Activated naive CD4-positive, alpha-beta T cell (primary cell): ENCODE results near the gene GET4.
A peak's percentile ranks its signal among the peaks of the same experiment; 100 is the strongest.
"Not testable (repeated sequence)": the region's sequence is repeated elsewhere in the genome, so short reads cannot be mapped to it uniquely, and the experiment has no call there.

Experiments
- DNase-seq, 4 experiments: peaks; one replicate each; lab custom pipeline; 2025; lab: John Stamatoyannopoulos, UW

Gene GET4

DNA sequence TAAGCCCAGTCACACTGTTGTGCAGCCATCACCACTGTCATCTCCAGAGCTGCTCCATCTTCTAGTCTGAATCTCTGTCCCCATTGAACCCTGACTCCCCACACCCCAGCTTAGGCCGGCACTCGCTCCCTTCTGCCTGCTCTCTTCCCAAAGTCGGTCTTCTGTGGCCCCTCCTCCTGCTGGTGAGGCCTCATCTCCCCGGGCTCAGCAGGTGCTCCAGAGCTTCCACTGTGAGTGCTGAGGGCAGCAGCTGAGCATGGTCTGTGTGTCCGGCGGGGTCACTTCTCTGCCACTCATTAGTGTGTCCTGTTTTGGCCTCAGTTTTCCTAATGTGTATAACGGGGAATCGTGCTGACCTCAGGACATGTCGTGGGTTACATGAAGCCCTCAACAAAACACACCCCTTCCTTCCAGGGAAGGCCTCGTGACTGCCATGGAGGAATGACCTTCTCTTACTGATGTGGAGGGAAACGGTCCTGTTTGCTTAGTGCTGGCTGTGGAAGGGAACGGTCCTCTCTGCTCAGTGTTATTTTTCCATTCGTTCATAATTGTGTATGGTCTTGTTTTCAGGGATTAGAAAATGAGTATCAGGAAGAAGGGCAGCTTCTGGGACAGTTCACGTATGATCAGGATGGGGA, 4.3 kb upstream of the GET4 start:
- DNase-seq: no peak

DNA sequence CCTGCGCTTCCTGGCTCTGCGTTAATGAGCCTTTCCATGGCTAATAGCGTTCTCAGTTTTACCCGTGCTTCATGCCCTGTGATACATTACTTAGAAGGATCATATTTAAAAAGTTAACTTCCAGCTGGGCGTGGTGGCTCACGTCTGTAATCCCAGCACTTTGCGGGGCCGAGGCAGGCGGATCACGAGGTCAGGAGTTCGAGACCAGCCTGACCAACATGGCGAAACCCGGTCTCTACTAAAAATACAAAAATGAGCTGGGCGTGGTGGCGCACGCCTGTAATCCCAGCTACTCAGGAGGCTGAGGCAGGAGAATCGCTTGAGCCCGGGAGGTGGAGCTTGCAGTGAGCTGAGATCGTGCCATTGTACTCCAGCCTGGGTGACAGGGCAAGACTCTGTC, 3.7 kb upstream of the GET4 start:
- DNase-seq: not testable (repeated sequence)

DNA sequence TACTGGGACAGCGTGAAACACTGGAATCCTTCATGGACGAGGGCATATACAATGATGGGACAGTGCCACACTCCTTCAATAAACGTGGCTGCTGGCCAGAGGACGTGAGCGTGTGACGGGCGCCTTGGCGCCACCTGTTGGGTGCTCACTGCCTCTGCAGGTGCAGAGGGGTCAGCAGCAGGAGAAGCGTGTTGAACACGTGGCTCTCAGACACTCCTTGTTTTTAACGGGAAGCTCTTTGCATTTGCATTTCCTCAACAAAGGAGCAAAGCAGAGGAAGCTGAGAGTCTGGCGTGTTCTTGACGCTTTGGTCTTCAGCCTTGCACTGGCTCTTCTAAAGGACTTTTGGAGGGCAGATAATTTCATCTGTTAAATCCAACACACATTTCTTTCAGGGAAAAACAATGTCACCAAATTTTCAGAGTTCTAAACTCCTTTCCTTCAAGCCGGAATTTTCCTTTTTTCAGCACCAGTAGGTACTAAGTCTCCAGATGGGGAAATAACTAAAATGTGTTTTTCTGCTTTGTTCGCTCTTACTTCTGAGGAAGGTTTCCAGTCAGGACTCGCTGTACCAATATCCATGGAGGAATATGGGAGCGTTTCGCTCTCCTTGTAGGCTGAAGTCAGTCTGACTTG, 2.9 kb upstream of the GET4 start:
- peak in 3 of 4 experiments; percentile 25 to 52 (median 29) for DNase-seq

DNA sequence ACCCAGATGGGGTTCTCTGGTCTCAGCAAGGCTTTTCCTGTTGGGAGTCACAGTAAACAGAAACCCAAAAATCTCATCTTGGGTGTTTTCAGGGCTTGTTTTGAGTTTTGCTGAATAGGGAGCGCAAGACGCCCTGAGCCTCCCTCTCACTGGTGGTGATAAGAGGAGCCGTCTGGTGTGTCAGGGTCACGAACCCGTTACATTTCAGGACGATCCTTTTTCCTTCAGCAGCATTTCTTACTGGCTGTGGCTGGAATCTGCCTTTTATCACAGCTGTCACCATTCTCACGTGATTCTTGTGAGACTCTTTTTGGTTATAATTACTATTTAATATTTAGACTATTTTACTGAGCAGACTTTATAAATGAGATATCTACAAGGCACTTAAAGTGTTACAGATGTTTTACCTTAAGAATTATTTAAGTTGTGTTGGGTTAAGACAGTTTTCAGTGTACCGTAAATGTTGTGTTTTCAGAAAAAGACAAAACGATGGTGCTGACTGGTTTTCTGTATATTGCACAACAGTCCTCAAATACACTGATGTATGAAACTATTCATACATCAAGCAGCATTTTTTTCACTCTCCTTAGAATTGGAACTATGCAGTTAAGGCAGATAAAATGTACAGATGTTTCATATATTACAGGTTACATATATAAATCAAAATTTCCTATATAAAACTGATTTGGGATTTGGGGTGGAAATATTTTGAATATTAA, 2.2 kb upstream of the GET4 start:
- DNase-seq: no peak

DNA sequence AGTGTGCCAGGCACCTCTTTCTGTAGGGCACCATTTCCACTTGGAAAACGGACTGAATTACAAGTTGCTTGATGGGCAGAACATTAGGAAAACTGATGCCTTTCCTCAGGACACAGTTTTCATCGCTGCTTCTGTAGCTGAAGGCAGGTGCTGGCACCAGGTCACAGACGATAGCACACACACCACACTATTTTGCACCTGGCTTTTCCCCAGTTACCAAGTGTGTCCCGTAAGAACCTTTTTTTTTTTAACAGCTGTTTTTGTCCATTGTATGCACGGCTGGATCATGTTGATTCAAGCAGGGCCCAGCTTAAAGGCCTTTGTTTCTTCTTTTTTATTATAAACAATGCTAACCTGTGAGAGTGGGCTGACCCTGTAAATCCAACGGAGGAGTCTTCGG, 1.3 kb upstream of the GET4 start:
- no peak for DNase-seq

DNA sequence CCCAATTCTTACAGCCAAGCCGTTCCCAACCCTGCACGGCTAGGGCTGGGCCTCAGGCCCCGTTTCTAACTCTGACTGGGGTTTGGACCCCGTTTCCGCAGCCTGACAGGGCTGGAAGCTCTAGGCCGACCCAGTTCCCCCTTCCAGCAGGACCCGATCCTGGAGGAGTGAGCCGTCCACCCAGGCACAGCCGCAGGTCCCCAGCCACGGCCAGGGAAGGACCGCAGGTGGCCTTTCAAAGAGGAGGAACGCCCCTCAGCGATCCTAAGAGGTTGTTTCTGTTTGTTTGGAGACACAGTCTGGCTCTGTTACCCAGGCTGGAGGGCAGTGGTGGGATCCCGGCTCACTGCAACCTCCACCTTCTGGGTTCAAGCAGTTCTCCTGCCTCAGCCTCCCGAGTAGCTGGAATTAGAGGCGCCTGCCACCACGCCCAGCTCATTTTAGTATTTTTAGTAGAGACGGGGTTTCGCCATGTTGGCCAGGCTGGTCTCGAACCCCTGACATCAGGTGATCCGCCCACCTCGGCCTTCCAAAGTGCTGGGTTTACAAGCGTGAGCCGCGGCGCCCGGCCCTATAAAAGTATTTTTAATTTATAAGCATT, 778 bp upstream of the GET4 start:
- DNase-seq: no peak

DNA sequence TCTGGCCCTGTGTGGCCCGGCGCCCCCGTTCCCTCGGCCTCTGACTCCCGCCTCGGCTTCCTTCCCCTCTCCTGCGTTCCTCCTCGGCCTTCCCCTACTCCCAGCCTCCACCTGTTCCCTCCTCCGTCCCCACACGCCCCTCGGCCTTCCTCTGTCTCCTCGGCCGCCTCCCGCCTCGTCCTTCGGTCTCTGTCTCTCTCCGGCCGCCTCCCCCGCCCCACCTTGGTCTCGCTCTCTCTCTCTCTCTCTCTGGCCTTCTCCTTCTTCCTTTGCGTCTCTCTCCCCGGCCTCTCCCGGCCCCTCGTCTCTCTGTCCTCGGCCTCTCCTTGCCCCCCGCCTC, 588 bp downstream of the GET4 start:
- DNase-seq: no peak

DNA sequence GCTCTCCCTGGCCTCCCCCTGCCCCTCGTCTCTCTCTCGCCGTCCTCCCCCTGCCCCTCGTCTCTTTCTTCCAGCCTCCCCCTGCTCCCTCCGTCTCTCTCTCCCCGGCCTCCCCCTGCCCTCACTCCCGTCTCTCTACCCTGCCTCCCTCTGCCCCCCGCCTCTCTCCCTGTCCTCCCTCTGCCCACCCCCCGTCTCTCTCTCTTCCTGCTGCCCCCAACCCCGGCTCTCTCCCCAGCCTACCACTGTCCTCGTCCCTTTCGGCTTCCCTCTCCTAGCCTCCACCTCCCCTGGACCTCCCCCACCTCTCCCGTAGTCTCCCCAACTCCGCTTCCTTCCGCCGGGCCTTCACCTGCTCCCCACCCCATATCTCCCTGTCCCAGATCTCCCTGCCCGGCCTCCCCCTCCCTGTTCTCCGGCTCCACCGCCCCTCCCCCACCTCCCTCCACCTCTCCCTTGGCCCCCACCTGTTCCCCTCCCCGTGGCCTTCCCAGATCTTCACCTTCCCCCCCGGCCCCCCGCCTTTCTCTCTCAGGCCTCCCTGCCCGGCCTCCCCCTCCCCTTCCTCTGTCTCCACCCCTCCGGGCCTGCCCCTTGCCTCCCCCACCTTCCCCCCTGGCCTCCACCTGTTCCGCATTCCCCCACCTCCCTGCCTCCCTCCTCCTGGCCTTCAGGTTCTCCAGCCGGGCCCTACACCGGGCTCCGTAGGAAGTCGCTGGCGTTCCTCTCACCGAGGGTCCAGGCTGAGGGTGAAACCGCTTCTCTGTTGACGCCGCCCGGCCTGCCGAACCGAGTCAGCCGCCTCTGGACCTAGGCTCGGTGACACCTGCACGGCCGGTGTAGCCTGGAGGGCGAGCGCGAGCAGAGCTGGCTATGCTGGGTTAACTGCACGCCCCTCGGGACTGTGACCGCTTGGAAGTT, 1.2 kb downstream of the GET4 start:
- no peak for DNase-seq

DNA sequence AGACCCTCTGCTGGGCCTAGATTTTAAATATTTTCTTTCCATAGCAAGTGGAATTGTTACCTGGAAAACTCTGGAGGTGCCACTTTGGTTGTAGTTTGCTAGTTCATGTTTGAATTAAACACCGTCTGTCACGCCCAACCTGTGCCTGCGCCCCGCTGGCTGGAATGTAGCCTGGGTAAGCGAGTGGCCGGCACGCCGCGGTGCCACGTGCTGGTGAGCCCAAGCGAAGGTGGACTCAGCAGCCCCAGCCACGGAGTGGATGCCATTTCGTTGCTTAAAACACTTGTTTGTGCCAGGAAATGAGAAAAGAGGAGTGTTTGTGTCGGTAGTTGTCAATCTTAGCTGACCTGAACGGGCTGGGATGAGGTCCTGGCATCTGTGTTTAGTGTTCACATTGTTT, 2.7 kb downstream of the GET4 start:
- DNase-seq: no peak

DNA sequence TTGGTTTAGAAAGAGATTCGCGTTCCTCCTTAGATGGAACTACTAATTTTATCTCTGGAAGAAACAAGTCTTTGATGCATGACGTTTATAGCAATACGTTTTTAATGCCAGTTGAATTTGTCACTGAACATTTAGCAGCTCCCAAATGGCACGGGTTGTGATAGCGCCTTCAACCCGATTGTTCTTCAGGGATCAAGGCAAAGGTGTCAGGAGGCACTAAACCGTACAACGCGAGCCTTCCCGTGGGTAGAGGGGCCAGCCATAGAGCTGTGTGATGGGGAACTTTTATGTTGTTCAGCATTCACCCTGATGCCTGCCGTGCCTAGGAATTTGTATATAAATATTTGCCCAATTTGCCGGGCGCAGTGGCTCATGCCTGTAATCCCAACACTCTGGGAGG, 3.4 kb downstream of the GET4 start:
- no peak for DNase-seq

DNA sequence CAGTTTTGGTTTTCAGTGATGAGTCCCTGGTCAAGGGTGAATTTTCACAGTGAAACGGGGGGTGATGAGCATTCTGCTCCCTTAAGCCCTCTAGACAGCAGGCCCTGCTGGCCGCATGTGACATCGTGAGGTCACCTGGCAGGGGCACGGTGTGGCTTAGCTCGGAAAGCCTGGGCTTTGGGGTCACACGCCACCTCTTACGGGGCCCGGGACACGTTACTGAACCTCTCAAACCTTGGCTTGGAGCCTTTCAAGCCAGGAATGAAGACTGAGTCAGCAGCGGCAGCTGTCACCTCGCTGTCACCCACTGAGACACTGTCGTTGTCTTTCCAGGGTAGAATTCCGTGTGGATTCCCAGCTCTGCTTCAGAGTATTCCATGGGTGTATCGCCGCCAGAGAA, 4.1 kb downstream of the GET4 start:
- DNase-seq: no peak

DNA sequence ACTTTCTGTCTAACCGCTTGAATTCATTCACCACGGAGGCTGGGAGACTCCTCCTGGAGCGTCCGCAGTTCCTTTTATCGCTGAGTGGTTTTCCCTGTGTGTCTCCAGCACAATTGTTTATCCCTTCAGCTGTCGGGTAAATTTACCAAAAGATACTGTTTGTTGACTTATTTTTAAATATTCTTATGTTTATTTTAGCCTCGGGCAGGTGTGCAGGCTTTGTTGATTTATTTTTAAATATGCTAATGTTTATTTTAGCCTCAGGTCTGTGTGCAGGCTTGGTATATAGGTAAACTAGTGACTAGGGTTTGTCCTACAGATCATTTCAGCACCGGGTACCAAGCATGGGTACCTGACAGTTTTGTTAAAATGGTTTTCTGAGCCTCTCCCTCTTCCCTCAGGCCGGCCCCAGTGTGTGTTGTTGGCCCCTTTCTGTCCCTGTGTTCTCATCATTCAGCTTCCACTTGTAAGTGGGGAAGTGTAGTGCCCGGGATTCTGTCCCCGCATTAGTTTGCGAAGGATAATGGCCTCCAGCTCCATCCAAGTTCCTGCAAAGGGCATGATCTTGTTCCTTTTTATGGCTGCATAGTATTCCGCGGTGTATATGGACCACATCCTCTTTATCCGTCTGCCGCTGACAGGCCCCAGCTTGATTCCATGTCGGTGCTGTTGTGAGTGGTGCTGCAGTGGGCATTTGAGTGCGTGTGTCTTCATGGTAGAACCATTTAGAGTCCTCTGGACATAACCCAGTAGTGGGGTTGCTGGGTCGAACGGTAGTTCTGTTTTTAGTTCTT, 5.3 kb downstream of the GET4 start:
- DNase-seq: no peak

DNA sequence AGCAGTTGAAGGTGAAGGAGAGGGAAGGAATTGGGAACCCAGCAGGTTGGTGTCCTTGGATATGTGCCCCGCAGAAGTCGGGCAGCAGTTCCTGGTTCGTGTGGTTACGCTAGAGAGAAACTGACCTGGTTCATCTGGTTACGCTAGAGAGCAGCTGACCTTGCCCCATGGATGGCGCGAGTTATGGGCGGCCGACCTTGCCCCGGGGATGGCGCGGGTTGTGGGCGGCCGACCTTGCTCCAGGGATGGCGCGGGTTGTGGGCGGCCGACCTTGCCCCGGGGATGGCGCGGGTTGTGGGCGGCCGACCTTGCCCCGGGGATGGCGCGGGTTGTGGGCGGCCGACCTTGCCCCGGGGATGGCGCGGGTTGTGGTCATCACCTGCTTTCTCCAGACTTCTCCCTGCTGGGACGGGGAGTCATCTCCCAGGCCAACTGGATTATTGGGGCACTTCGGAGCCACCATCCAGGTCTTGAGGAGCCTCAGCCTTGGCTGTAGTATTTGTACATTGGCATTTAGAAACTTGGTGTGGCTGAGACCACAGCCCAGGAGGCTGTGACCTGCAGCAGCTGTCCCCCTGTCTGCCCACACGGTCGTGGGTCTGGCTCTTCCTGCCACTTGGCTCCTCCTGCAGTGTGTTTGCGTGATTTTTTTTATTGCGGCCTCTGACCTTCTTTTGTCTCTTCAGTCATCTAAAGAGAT, 6.1 kb downstream of the GET4 start:
- no peak for DNase-seq

DNA sequence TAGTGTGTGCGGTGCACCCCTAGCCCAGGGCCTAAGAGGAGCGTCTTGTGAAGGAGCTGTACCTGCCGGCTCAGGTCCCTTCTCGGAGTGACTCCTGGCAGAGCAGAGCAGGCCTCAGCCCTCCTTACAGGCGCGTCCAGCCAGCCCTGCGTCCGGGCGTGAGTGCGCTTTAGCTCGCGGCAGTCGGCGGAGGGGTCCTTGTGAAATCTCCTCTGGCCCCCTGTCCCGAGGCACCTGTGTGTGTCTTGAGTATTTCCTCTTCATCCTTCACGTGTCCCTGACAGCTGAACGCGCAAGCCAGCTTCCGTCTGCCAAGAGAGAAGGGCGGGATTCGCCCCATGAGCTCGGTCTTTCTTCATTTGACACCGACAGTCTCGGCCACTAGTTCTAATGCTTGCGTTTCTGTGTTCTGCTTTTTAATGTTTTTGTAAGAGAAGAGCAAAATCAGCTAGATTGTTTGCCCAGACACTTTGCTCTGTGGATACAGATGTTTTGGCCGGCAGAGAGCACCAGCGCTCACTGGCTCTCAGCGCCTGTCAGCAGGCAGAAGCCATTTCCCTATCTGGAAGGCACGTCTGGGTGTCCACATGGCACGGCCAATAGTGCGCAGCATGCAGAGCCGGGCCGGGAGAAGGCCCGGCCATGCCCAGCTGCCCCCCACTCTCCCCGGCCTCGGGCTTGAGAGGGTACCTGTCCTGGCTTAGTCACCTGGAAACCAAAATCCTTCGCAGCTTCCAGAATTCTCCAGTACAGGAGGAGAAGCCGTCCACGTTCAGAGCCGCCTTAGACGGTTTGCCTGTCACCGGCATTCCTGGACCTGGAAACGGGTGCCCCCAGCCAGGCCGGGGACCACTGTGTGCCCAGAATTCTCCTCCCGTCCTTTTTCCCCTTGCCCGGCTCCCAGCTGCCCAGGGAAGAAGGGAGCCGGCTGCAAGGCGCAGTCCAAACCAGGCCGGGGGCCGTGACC, 7.0 kb downstream of the GET4 start:
- DNase-seq: no peak

DNA sequence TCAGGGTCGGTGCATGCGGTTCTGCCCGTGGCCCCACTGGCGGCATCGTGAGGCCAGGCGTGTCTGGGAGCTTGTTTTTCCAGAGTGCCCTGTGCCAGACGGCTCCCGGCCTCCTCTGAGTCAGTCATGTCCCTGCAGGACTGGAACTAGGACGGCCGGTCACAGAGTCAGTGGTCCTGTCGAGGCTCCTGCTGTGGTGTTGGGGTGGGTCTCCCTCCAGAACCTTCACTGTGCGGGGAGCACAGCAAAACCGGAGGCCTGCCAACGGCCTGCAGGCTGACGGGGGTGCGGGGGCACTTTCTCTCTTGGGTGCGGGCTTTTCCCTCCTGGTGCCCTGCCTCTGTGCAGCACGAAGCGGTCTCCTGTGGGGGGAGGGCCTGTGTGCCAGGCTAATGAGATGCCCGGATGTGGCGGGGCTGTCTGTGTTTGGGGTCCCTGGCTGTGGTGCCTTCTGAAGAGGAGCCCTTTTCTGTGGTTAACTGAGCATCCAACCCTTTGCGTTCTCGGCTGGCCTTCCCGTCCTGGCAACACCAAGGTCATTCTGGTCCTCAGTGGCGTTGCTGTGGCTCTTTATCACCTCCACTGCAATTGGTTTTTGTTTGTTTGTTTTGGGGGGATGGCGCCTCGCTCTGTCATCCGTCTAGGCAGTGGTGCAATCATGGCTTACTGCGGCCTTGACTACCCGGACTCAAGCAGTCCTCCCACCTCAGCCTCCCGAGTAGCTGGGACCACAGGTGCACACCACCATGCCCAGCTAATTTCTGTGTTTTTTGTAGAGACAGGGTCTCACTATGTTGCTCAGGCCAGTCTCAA, 8.0 kb downstream of the GET4 start:
- DNase-seq: no peak

DNA sequence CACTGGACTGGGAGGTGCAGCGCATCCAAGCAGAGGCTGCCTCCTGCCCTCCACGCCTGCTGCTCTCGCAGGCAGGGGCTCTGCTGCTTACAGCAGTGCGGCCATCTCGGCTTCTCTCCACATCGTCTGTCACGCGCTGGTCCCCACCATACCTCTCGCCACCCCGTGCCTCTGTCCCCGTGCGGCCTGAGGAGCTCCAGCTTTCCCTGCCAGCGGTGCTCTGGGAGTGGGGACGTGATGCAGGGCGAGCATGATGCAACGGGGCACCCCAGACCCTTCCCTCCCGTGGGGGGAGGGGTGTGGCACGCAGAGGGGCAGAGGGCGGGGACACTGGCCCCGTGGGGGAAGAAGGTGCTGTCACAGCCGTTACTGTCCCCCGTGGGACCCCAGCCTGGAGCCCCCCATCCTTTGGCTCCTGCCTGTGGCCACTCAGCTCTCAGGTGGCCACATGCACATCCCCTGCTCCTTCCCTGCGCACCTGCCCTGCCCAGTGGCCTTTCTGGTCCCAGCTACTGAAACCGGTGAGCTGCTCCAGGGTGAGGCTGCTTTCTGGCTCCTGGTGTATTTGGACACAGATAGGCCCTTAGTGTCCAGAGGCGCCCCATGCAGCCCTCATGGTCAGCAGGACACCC, 9.0 kb downstream of the GET4 start:
- no peak for DNase-seq

DNA sequence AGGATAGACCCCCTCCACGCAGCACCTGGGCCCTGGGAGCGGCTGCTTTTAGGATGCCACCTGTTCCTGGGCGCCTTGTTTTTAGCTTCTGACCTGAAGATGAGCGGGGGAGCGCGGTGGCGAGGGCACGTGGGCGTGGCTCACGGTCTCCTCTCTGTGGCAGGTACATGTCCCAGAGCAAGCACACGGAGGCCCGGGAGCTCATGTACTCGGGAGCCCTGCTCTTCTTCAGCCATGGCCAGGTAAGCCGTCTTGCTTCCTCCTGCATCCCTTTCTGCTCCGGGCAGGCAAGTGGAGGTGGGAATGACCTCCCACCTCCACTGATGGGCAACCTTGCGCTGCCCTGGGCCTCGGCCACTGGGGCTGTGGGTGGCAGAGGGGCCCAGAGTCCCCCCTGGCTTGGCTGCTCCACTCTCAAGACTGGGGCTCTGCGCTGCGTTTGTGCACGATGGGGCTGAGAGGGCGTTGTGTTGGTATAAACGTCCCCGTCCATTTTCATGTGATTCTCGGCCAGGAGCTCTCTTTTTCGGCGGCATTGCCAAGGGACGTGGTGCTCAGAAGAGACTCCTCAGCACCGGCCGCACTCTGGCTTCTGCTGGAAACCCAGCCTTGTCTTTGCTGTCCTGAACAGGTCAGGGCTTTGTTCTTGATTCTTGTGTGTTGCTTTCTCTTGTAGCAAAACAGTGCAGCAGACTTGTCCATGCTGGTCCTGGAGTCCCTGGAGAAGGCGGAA, 9.7 kb downstream of the GET4 start:
- DNase-seq: no peak
